ENCODE measurements around the gene ZNF69. TPM values are rescaled to one million over a fixed set of nuclear protein-coding genes. Genes with fewer than 3 reads are reported as not detected.
A peak's percentile ranks its signal among the peaks of the same experiment; 100 is the strongest.
"Not testable (repeated sequence)": the region's sequence is repeated elsewhere in the genome, so short reads cannot be mapped to it uniquely, and the experiment has no call there.

ZNF69 gene
- total RNA-seq, 1 experiment from 2014 or later = 2.6 TPM

DNA sequence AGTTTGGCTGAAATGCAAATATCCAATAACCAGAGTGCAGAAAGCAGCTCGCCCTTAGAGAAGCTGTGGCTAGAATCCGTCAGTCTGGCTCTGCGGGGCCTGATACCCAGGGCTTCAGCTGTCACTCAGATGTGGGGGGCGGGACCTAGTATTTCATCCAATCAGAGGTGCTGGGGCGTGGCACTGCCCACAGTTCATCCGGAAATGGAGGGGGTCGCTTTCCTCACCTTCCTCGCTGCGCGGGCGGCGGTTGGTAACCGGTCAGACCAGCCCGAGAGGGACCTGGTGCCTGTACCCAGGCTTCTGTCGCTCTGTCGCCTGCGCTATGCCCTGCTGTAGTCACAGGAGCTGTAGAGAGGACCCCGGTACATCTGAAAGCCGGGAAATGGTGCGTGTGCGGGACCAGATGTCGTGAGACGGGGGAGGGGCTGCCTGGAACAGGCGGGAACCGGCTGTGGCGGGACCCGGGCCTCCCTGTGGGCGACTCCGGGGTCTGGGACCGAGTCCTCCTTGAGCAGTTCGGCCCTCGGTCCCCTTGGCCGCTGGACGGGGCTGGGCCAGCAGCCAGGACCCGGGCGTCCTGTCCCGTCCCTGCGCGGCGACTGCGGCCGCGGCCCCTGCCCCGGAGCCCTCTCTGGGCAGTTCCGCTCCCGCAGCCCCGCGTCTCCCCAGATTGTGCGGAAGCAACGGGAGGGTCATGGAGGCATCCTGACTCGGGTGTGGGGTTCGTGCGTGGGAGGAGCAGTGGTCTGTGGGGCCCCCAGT is 37.5 kb downstream of the ZNF69 start, which contains the start of gene ZNF700:
ZNF700 (plus strand) TSS at position 222 of the 765 bp plus-strand sequence; CDS start at position 326, 104 bp downstream.
- Histone ChIP-seq H3K9me3 (replicated peaks) (no peaks in the 10 kb centered on the region), H3K27ac (peak within 1 kb of the TSS; percentile 92), H3K36me3 (peaks cover 18% of the 10 kb centered on the region), H3K4me1 (replicated peaks) (peaks cover 4% of the 10 kb centered on the region), H3K4me3 (peak within 1 kb of the TSS; percentile 81), H3K27me3 (replicated peaks) (no peaks in the 10 kb centered on the region)
- DNase-seq (ENCODE audit: low read depth in 1 of 2, low spot score in 2 of 2) = peak; percentile 82 to 94

- not testable (repeated sequence) for H3K4me1 ChIP-seq (replicated peaks); H3K27me3 ChIP-seq (replicated peaks); DNase-seq (ENCODE audit: low read depth in 1 of 2, low spot score in 2 of 2); H3K9me3 ChIP-seq (replicated peaks)
- peak overlapping the region; percentile 92 for H3K27ac ChIP-seq
- H3K4me3 ChIP-seq = peak overlapping the region; percentile 81
- H3K36me3 ChIP-seq = peaks cover 18% of the 10 kb centered on the region
Measured at GRCh38 chr19:11925651-11926187, 38.1 kb downstream of the ZNF69 start.

- peaks cover 4% of the 10 kb centered on the region for H3K4me1 ChIP-seq (replicated peaks)
- no peaks in the 10 kb centered on the region for H3K27me3 ChIP-seq (replicated peaks)
- no peak overlapping the region for H3K27ac ChIP-seq
- H3K36me3 ChIP-seq = peaks cover 18% of the 10 kb centered on the region
- no peak for DNase-seq (ENCODE audit: low read depth in 1 of 2, low spot score in 2 of 2)
- H3K4me3 ChIP-seq = no peak overlapping the region
- no peaks in the 10 kb centered on the region for H3K9me3 ChIP-seq (replicated peaks)
Measured at GRCh38 chr19:11927227-11927626, 39.6 kb downstream of the ZNF69 start.

GRCh38 chr19:11931051-11931450 is 43.5 kb downstream of the ZNF69 start:
- no peak overlapping the region for H3K27ac ChIP-seq
- no peaks in the 10 kb centered on the region for H3K4me1 ChIP-seq (replicated peaks)
- DNase-seq (ENCODE audit: low read depth in 1 of 2, low spot score in 2 of 2) = no peak
- no peaks in the 10 kb centered on the region; the same call in 1 of the 2 replicates for H3K9me3 ChIP-seq (replicated peaks)
- H3K4me3 ChIP-seq = no peak overlapping the region
- H3K27me3 ChIP-seq (replicated peaks) = no peaks in the 10 kb centered on the region
- H3K36me3 ChIP-seq = peaks cover 18% of the 10 kb centered on the region

DNA sequence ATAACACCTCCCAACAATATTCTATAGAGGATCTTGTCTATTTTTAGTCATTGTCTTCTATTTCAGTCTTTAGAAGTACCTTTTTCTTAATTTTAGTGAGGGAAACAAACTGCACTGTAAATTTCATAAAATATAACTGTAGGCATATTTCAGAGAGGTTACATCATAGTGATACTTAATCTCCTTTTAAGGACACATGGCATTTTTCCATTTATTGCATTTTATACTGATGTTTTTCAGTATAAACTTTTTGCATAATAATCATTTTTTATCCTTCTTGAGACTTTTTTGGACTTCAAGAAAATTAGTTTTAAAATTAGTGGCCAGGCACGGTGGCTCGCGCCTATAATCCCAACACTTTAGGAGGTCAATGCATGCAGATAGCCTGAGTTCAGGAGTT is 43.9 kb downstream of the ZNF69 start:
- Histone ChIP-seq H3K4me1 (replicated peaks) (no peaks in the 10 kb centered on the region), H3K9me3 (replicated peaks) (no peaks in the 10 kb centered on the region; the same call in 1 of the 2 replicates), H3K27me3 (replicated peaks) (no peaks in the 10 kb centered on the region), H3K27ac (no peak overlapping the region), H3K4me3 (no peak overlapping the region), H3K36me3 (peaks cover 18% of the 10 kb centered on the region)
- no peak for DNase-seq (ENCODE audit: low read depth in 1 of 2, low spot score in 2 of 2)

- H3K27ac ChIP-seq; H3K27me3 ChIP-seq (replicated peaks); H3K4me3 ChIP-seq; H3K9me3 ChIP-seq (replicated peaks); DNase-seq (ENCODE audit: low read depth in 1 of 2, low spot score in 2 of 2); H3K4me1 ChIP-seq (replicated peaks): not testable (repeated sequence)
- H3K36me3 ChIP-seq = peaks cover 15% of the 10 kb centered on the region
Measured at GRCh38 chr19:11935829-11936228, 48.2 kb downstream of the ZNF69 start.

GRCh38 chr19:11938383-11938782 is 50.8 kb downstream of the ZNF69 start:
- not testable (repeated sequence) for H3K4me1 ChIP-seq (replicated peaks); H3K27ac ChIP-seq; H3K4me3 ChIP-seq; H3K27me3 ChIP-seq (replicated peaks); DNase-seq (ENCODE audit: low read depth in 1 of 2, low spot score in 2 of 2)
- Histone ChIP-seq H3K9me3 (replicated peaks) (peaks cover 15% of the 10 kb centered on the region), H3K36me3 (peaks cover 33% of the 10 kb centered on the region)

DNA sequence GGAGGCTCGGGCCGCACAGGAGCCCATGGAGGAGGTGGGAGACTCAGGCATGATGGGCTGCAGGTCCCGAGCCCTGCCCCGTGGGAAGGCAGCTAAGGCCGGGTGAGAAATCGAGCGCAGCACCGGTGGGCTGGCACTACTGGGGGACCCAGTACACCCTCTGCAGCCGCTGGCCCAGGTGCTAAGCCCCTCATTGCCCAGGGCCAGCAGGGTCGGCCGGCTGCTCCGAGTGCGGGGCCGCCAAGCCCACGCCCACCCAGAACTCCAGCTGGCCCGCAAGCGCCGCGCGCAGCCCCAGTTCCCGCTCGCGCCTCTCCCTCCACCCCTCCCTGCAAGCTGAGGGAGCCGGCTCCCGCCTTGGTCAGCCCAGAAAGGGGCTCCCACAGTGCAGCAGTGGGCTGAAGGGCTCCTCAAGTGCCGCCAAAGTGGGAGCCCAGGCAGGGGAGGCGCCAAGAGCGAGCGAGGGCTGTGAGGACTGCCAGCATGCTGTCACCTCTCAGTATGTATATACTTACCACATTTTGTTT is 53.8 kb downstream of the ZNF69 start:
- H3K4me1 ChIP-seq (replicated peaks); H3K27ac ChIP-seq; DNase-seq (ENCODE audit: low read depth in 1 of 2, low spot score in 2 of 2); H3K4me3 ChIP-seq; H3K27me3 ChIP-seq (replicated peaks): not testable (repeated sequence)
- peaks cover 36% of the 10 kb centered on the region for H3K9me3 ChIP-seq (replicated peaks)
- H3K36me3 ChIP-seq = peaks cover 53% of the 10 kb centered on the region

DNA sequence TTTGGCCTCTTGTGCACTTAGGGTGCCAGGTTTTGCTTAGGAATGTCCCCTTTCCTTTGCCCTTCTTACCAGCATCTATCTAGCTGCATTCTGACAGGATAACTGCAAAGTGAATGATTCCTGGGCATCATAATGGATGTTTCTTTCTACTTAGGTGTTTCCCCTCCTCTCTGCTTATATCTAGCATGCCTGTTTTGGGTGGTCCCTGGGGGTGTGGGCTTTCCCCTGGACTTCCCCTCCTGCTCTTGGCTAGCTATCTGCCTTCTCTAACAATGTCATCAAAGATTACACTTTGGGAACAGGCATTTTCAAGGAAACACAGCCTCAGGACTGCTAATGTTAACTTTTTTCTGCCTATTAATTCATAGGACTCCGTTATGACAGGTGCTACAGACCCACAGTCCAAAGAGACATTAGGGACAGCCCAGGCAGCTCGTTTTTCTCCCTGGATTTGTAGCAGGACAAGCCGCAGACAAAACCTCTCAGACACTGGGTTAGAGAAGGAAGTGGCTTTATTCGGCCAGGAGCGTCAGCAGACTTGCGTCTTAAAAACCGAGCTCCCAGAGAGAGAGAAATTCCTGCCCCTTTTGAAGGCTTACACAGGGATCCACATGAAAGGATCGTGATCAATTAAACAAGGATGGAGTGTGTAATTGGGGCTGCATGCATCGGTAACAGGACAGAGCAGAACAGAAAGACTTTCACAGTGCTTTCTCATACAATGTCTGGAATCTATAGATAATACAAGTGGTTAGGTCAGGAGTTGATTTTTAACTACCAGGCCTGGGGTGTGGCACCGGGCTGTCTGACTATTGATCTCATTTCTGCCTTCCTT is 54.6 kb downstream of the ZNF69 start:
- no peak overlapping the region for H3K4me3 ChIP-seq
- no peak for DNase-seq (ENCODE audit: low read depth in 1 of 2, low spot score in 2 of 2)
- H3K4me1 ChIP-seq (replicated peaks) = no peaks in the 10 kb centered on the region
- peaks cover 42% of the 10 kb centered on the region for H3K9me3 ChIP-seq (replicated peaks)
- H3K27ac ChIP-seq = no peak overlapping the region
- H3K36me3 ChIP-seq = peaks cover 61% of the 10 kb centered on the region
- H3K27me3 ChIP-seq (replicated peaks) = no peaks in the 10 kb centered on the region

DNA sequence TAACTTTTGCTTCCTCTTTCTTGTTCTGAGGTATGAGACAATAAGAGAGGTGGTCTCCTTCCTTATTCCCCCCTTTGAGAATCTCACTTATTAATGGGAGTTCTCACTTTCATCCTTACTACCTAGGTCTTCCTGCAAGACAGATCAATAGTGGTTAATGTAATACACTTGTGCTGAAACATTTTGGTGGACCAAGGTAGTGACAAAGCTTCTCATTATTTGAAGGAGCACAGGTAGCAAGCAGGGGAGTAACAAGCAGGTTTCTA is 55.2 kb downstream of the ZNF69 start:
- no peak overlapping the region for H3K27ac ChIP-seq
- peaks cover 63% of the 10 kb centered on the region for H3K36me3 ChIP-seq
- no peaks in the 10 kb centered on the region for H3K4me1 ChIP-seq (replicated peaks)
- no peak overlapping the region for H3K4me3 ChIP-seq
- no peak for DNase-seq (ENCODE audit: low read depth in 1 of 2, low spot score in 2 of 2)
- H3K9me3 ChIP-seq (replicated peaks) = peaks cover 43% of the 10 kb centered on the region
- no peaks in the 10 kb centered on the region for H3K27me3 ChIP-seq (replicated peaks)

GRCh38 chr19:11944656-11945055 is 57.1 kb downstream of the ZNF69 start:
- H3K9me3 ChIP-seq (replicated peaks) = peaks cover 55% of the 10 kb centered on the region
- DNase-seq (ENCODE audit: low read depth in 1 of 2, low spot score in 2 of 2) = no peak
- no peaks in the 10 kb centered on the region for H3K4me1 ChIP-seq (replicated peaks)
- no peaks in the 10 kb centered on the region for H3K27me3 ChIP-seq (replicated peaks)
- H3K36me3 ChIP-seq = peaks cover 76% of the 10 kb centered on the region
- H3K4me3 ChIP-seq = no peak overlapping the region
- no peak overlapping the region for H3K27ac ChIP-seq

DNA sequence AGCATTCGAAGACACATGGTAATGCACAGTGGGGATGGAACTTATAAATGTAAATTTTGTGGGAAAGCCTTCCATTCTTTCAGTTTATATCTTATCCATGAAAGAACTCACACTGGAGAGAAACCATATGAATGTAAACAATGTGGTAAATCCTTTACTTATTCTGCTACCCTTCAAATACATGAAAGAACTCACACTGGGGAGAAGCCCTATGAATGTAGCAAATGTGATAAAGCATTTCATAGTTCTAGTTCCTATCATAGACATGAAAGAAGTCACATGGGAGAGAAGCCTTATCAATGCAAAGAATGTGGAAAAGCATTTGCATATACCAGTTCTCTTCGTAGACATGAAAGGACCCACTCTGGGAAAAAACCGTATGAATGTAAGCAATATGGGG is 61.1 kb downstream of the ZNF69 start:
- DNase-seq (ENCODE audit: low read depth in 1 of 2, low spot score in 2 of 2) = no peak
- peaks cover 85% of the 10 kb centered on the region for H3K36me3 ChIP-seq
- no peaks in the 10 kb centered on the region for H3K27me3 ChIP-seq (replicated peaks)
- H3K9me3 ChIP-seq (replicated peaks) = peaks cover 58% of the 10 kb centered on the region
- H3K4me1 ChIP-seq (replicated peaks) = no peaks in the 10 kb centered on the region
- no peak overlapping the region for H3K27ac ChIP-seq
- H3K4me3 ChIP-seq = no peak overlapping the region

GRCh38 chr19:11949201-11949600 is 61.6 kb downstream of the ZNF69 start:
- peaks cover 79% of the 10 kb centered on the region for H3K36me3 ChIP-seq
- peaks cover 53% of the 10 kb centered on the region for H3K9me3 ChIP-seq (replicated peaks)
- H3K4me3 ChIP-seq = no peak overlapping the region

DNA sequence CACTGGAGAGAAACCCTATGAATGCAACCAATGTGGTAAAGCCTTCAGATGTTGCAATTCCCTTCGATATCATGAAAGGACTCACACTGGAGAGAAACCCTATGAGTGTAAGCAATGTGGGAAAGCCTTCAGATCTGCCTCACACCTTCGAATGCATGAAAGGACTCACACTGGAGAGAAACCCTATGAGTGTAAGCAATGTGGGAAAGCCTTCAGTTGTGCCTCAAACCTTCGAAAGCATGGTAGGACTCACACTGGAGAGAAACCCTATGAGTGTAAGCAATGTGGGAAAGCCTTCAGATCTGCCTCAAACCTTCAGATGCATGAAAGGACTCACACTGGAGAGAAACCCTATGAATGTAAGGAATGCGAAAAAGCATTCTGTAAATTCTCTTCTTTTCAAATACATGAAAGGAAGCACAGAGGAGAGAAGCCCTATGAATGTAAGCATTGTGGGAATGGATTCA is 62.1 kb downstream of the ZNF69 start:
- H3K27ac ChIP-seq; H3K27me3 ChIP-seq (replicated peaks); H3K4me3 ChIP-seq; H3K4me1 ChIP-seq (replicated peaks): not testable (repeated sequence)
- Histone ChIP-seq H3K36me3 (peaks cover 78% of the 10 kb centered on the region), H3K9me3 (replicated peaks) (peaks cover 52% of the 10 kb centered on the region)
- DNase-seq (ENCODE audit: low read depth in 1 of 2, low spot score in 2 of 2) = peak in 1 of 2 experiments; percentile 7

More at GRCh38 chr19:11949201-11949600, 61.6 kb downstream of the ZNF69 start:
- Histone ChIP-seq H3K27me3 (replicated peaks) (no peaks in the 10 kb centered on the region), H3K27ac (no peak overlapping the region), H3K4me1 (replicated peaks) (no peaks in the 10 kb centered on the region)
- peak in 1 of 2 experiments; percentile 11 for DNase-seq (ENCODE audit: low read depth in 1 of 2, low spot score in 2 of 2)

All from SJSA1 (cell line).